Measurements from ENCODE around the gene BRD1. TPM values are rescaled to one million over a fixed set of nuclear protein-coding genes. Genes with fewer than 3 reads are reported as not detected.

BRD1 gene
- total RNA-seq, 2 experiments from 2014 or later = 26.0 to 27.0 TPM

GRCh38 chr22:49850021-49850911 lies 22.6 kb upstream of the BRD1 start:
- peaks cover 8% of the 10 kb centered on the region for H3K27me3 Mint-ChIP-seq (ENCODE audit: low read depth)
- CTCF ChIA-PET = interaction anchor here (1.0 kb wide), 1 partner anchor 11 kb away, joined by 4 read pairs; no protein-coding TSS in a partner anchor
- H3K9me3 Mint-ChIP-seq = no peaks in the 10 kb centered on the region
- intact Hi-C loops (cut with micrococcal nuclease) = loop anchor here (5.0 kb wide), 1 partner anchor 63 kb away; no protein-coding TSS in a partner anchor
- H3K36me3 Mint-ChIP-seq (ENCODE audit: low read depth) = peaks cover 3% of the 10 kb centered on the region
- no peak overlapping the region for H3K27ac Mint-ChIP-seq
- H3K4me1 Mint-ChIP-seq (ENCODE audit: low read depth) = peaks cover 26% of the 10 kb centered on the region
- DNase-seq = no peak
- H3K4me3 Mint-ChIP-seq = peak overlapping the region; percentile 32

GRCh38 chr22:49849161-49850020 lies 21.7 kb upstream of the BRD1 start:
- Mint-ChIP-seq H3K4me1 (ENCODE audit: low read depth) (peaks cover 17% of the 10 kb centered on the region), H3K27me3 (ENCODE audit: low read depth) (peaks cover 8% of the 10 kb centered on the region), H3K4me3 (peak overlapping the region; percentile 32), H3K36me3 (ENCODE audit: low read depth) (no peaks in the 10 kb centered on the region), H3K9me3 (no peaks in the 10 kb centered on the region), H3K27ac (no peak overlapping the region)
- DNase-seq = peak; percentile 35
- CTCF ChIA-PET = no interaction called here
- intact Hi-C loops (cut with micrococcal nuclease) = loop anchor here (5.0 kb wide), 1 partner anchor 62 kb away; no protein-coding TSS in a partner anchor

GRCh38 chr22:49848690-49849160 lies 21.1 kb upstream of the BRD1 start:
- Mint-ChIP-seq H3K36me3 (ENCODE audit: low read depth) (no peaks in the 10 kb centered on the region), H3K9me3 (no peaks in the 10 kb centered on the region), H3K4me3 (peak overlapping the region; percentile 42), H3K27ac (no peak overlapping the region), H3K27me3 (ENCODE audit: low read depth) (peaks cover 8% of the 10 kb centered on the region), H3K4me1 (ENCODE audit: low read depth) (peaks cover 17% of the 10 kb centered on the region)
- DNase-seq = no peak
- CTCF ChIA-PET = no interaction called here
- intact Hi-C loops (cut with micrococcal nuclease) = no loop called here

- no peaks in the 10 kb centered on the region for H3K36me3 Mint-ChIP-seq (ENCODE audit: low read depth)
- peak overlapping the region; percentile 19 for H3K4me3 Mint-ChIP-seq
- intact Hi-C loops (cut with micrococcal nuclease) = no loop called here
- no peak for DNase-seq
- no peak overlapping the region for H3K27ac Mint-ChIP-seq
- H3K27me3 Mint-ChIP-seq (ENCODE audit: low read depth) = peaks cover 8% of the 10 kb centered on the region
- H3K9me3 Mint-ChIP-seq = no peaks in the 10 kb centered on the region
- H3K4me1 Mint-ChIP-seq (ENCODE audit: low read depth) = peaks cover 17% of the 10 kb centered on the region
- CTCF ChIA-PET = interaction anchor here (1.1 kb wide), 1 partner anchor 13 kb away, joined by 5 read pairs; no protein-coding TSS in a partner anchor
These were observed 20.3 kb upstream of the BRD1 start for GRCh38 chr22:49847751-49848689.

GRCh38 chr22:49845666-49846459 lies 18.2 kb upstream of the BRD1 start:
- Mint-ChIP-seq H3K36me3 (ENCODE audit: low read depth) (no peaks in the 10 kb centered on the region), H3K27ac (no peak overlapping the region), H3K27me3 (ENCODE audit: low read depth) (peaks cover 8% of the 10 kb centered on the region), H3K9me3 (no peaks in the 10 kb centered on the region), H3K4me3 (no peak overlapping the region), H3K4me1 (ENCODE audit: low read depth) (peaks cover 11% of the 10 kb centered on the region)
- intact Hi-C loops (cut with micrococcal nuclease) = no loop called here
- CTCF ChIA-PET = interaction anchor here (1.0 kb wide), 1 partner anchor 58 kb away, joined by 3 read pairs; no protein-coding TSS in a partner anchor
- DNase-seq = no peak

- CTCF ChIA-PET = interaction anchor here (1.0 kb wide), 1 partner anchor 59 kb away, joined by 3 read pairs; no protein-coding TSS in a partner anchor
- intact Hi-C loops (cut with micrococcal nuclease) = no loop called here
These were observed 17.6 kb upstream of the BRD1 start for GRCh38 chr22:49845241-49845640.

GRCh38 chr22:49838771-49839717 lies 11.4 kb upstream of the BRD1 start:
- CTCF ChIA-PET = interaction anchor here (1.0 kb wide), 1 partner anchor 11 kb away, joined by 4 read pairs; no protein-coding TSS in a partner anchor
- Mint-ChIP-seq H3K9me3 (no peaks in the 10 kb centered on the region), H3K36me3 (ENCODE audit: low read depth) (no peaks in the 10 kb centered on the region), H3K27me3 (ENCODE audit: low read depth) (no peaks in the 10 kb centered on the region), H3K4me3 (peak overlapping the region; percentile 67), H3K4me1 (ENCODE audit: low read depth) (peaks cover 31% of the 10 kb centered on the region), H3K27ac (peak overlapping the region; percentile 85)
- peak; percentile 90 for DNase-seq
- intact Hi-C loops (cut with micrococcal nuclease) = loop anchor here (1.0 to 5.0 kb wide), 5 partner anchors 13 to 180 kb away; partner anchors contain the start of genes ALG12, CRELD2 and ZBED4

More at GRCh38 chr22:49845241-49845640, 17.6 kb upstream of the BRD1 start:
- Mint-ChIP-seq H3K27ac (no peak overlapping the region), H3K9me3 (no peaks in the 10 kb centered on the region), H3K4me1 (ENCODE audit: low read depth) (peaks cover 9% of the 10 kb centered on the region), H3K27me3 (ENCODE audit: low read depth) (peaks cover 3% of the 10 kb centered on the region), H3K4me3 (no peak overlapping the region), H3K36me3 (ENCODE audit: low read depth) (no peaks in the 10 kb centered on the region)
- no peak for DNase-seq

GRCh38 chr22:49833340-49834007 lies 5.8 kb upstream of the BRD1 start:
- Mint-ChIP-seq H3K27ac (no peak overlapping the region), H3K36me3 (ENCODE audit: low read depth) (no peaks in the 10 kb centered on the region), H3K9me3 (no peaks in the 10 kb centered on the region), H3K4me3 (no peak overlapping the region), H3K27me3 (ENCODE audit: low read depth) (no peaks in the 10 kb centered on the region), H3K4me1 (ENCODE audit: low read depth) (peaks cover 40% of the 10 kb centered on the region)
- CTCF ChIA-PET = interaction anchor here (0.6 kb wide), 1 partner anchor 20 kb away, joined by 4 read pairs; no protein-coding TSS in a partner anchor
- intact Hi-C loops (cut with micrococcal nuclease) = no loop called here
- no peak for DNase-seq

- peaks cover 48% of the 10 kb centered on the region for H3K4me1 Mint-ChIP-seq (ENCODE audit: low read depth)
- peak; percentile 36 for DNase-seq
- H3K4me3 Mint-ChIP-seq = peak overlapping the region; percentile 75
- no peaks in the 10 kb centered on the region for H3K27me3 Mint-ChIP-seq (ENCODE audit: low read depth)
- no peaks in the 10 kb centered on the region for H3K9me3 Mint-ChIP-seq
- CTCF ChIA-PET = no interaction called here
- H3K27ac Mint-ChIP-seq = peak overlapping the region; percentile 91
- intact Hi-C loops (cut with micrococcal nuclease) = loop anchor here (5.0 kb wide), 1 partner anchor 363 kb away; no protein-coding TSS in a partner anchor
- peaks cover 7% of the 10 kb centered on the region for H3K36me3 Mint-ChIP-seq (ENCODE audit: low read depth)
These were observed 1.6 kb upstream of the BRD1 start for GRCh38 chr22:49829044-49829853.

Data from activated naive CD4-positive, alpha-beta T cell treated with anti-CD3 and anti-CD28 coated beads for 36 hours (primary cell).